CD14-positive monocyte (primary cell): ENCODE data around the gene PHLDA3. TPM values are rescaled to one million over a fixed set of nuclear protein-coding genes. Genes with fewer than 3 reads are reported as not detected.

ENCODE experiments used
- DNase-seq, 3 donors: peaks; one replicate each; pipeline ENCODE4 v3.0.0-alpha.2; 2011 to 2022
- H2AFZ ChIP-seq: 2 replicates; pipeline ENCODE4 v1.6.0; 2012; ENCODE audit warnings: mild to moderate bottlenecking, low read depth, low read length, inconsistent platforms; ENCODE audit not compliant: insufficient read depth, poor library complexity, severe bottlenecking
- H3K27ac ChIP-seq, 2 donors: 1 replicate in 1 of 2; 2 replicates in 1 of 2; pipeline ENCODE4 v1.5.1; 2012 to 2013; ENCODE audit warnings: low read length in 2 of 2, control low read depth in 1 of 2, inconsistent platforms in 1 of 2, low read depth in 1 of 2, mild to moderate bottlenecking in 1 of 2
- H3K27me3 ChIP-seq, 2 donors: one replicate each; pipeline versions ENCODE4 v1.6.0 to v1.6.1; 2011 to 2013; ENCODE audit warnings: low read length in 2 of 2; ENCODE audit not compliant: control insufficient read depth in 2 of 2, insufficient read depth in 2 of 2
- H3K36me3 ChIP-seq, 2 donors: replicated peaks in 1 of 2; 1 replicate in 1 of 2; 2 replicates in 1 of 2; pipeline versions ENCODE4 v1.5.1 to v1.6.1; 2012 to 2013; ENCODE audit warnings: low read length in 2 of 2, control low read depth in 1 of 2, inconsistent platforms in 1 of 2, mild to moderate bottlenecking in 1 of 2; ENCODE audit not compliant: insufficient read depth in 2 of 2, control insufficient read depth in 1 of 2
- H3K4me1 ChIP-seq, 2 donors: 1 replicate in 1 of 2; 2 replicates in 1 of 2; pipeline versions ENCODE4 v1.5.1 to v1.6.1; 2012 to 2013; ENCODE audit warnings: low read length in 2 of 2, control low read depth in 1 of 2, inconsistent platforms in 1 of 2, mild to moderate bottlenecking in 1 of 2, moderate library complexity in 1 of 2; ENCODE audit not compliant: insufficient read depth in 2 of 2, control insufficient read depth in 1 of 2
- H3K4me2 ChIP-seq: replicated peaks from 2 replicates; pipeline ENCODE3; 2012; ENCODE audit warnings: low read length, moderate library complexity, mild to moderate bottlenecking; ENCODE audit not compliant: poor library complexity, severe bottlenecking; ENCODE audit errors: extremely low read depth
- H3K4me3 ChIP-seq, 3 experiments: fragments of 200-600 bp in 1 of 3; sonication (generic) in 1 of 3; replicated peaks in 1 of 3; 1 replicate in 2 of 3; 2 replicates in 1 of 3; pipeline ENCODE4 v1.5.1; 2011 to 2013; ENCODE audit warnings: low read length in 3 of 3, mild to moderate bottlenecking in 3 of 3, control low read depth in 2 of 3, low read depth in 2 of 3, inconsistent platforms in 1 of 3, moderate library complexity in 1 of 3
- H3K79me2 ChIP-seq: 2 replicates; pipeline ENCODE4 v1.6.0; 2012; ENCODE audit warnings: mild to moderate bottlenecking, control low read depth, inconsistent platforms, low read length, moderate library complexity; ENCODE audit not compliant: insufficient read depth
- H3K9ac ChIP-seq: 2 replicates; pipeline ENCODE4 v1.6.0; 2017; ENCODE audit warnings: low read length, mild to moderate bottlenecking; ENCODE audit not compliant: insufficient read depth, poor library complexity, severe bottlenecking
- H3K9me3 ChIP-seq, 2 donors: replicated peaks in 1 of 2; 1 replicate in 1 of 2; 2 replicates in 1 of 2; pipeline versions ENCODE4 v1.5.1 to v1.6.1; 2012 to 2013; ENCODE audit warnings: low read length in 2 of 2, control low read depth in 1 of 2; ENCODE audit not compliant: control insufficient read depth in 1 of 2, insufficient read depth in 1 of 2
- H4K20me1 ChIP-seq: 2 replicates; pipeline ENCODE4 v1.6.0; 2012; ENCODE audit warnings: mild to moderate bottlenecking, low read length, control low read depth, moderate library complexity; ENCODE audit not compliant: insufficient read depth
- H3K27ac Mint-ChIP-seq, 7 donors: one replicate each; pipeline ENCODE4 v1.8.0; 2020; ENCODE audit warnings: mild to moderate bottlenecking in 7 of 7, mixed read lengths in 7 of 7, moderate library complexity in 6 of 7, inconsistent platforms in 2 of 7
- H3K27me3 Mint-ChIP-seq, 3 donors: one replicate each; pipeline ENCODE4 v1.8.0; 2021 to 2022; ENCODE audit warnings: low read depth in 3 of 3, mild to moderate bottlenecking in 3 of 3, mixed read lengths in 3 of 3, moderate library complexity in 3 of 3, inconsistent platforms in 1 of 3
- H3K36me3 Mint-ChIP-seq, 2 donors: one replicate each; pipeline ENCODE4 v1.8.0; 2020; ENCODE audit warnings: mixed read lengths in 2 of 2, inconsistent platforms in 1 of 2, mild to moderate bottlenecking in 1 of 2
- H3K4me1 Mint-ChIP-seq: one replicate; pipeline ENCODE4 v1.8.0; 2020; ENCODE audit warnings: mild to moderate bottlenecking, mixed read lengths
- H3K4me3 Mint-ChIP-seq, 2 donors: one replicate each; pipeline ENCODE4 v1.8.0; 2020; ENCODE audit warnings: mild to moderate bottlenecking in 2 of 2, mixed read lengths in 2 of 2, moderate library complexity in 1 of 2
- H3K9me3 Mint-ChIP-seq, 7 donors: one replicate each; pipeline ENCODE4 v1.8.0; 2020 to 2022; ENCODE audit warnings: mixed read lengths in 7 of 7, mild to moderate bottlenecking in 6 of 7, moderate library complexity in 6 of 7, inconsistent platforms in 2 of 7
- WGBS: methylation state at CpG from one replicate; pipeline ENCODE4 v1.1.5; 2013; ENCODE audit warnings: missing lambda C conversion rate; ENCODE audit not compliant: insufficient coverage; 5-methylcytosine and 5-hydroxymethylcytosine counted together
- intact Hi-C, 2 donors: fragments of 100-400 bp; cut with micrococcal nuclease; formaldehyde crosslinking; loops; one replicate each; pipeline versions ENCODE4 v1.15.0 to v1.15.1; 2023
- polyA plus RNA-seq, 3 donors: library from polyadenylated mRNA; depleted of rRNA in 1 of 3; unstranded in 2 of 3; stranded (reverse) in 1 of 3; fragments of 300-500 nt in 2 of 3; fragments of >200 nt in 1 of 3; fragmentation: Illumina TruSeq in 2 of 3; gene quantifications; 1 replicate in 2 of 3; 2 replicates in 1 of 3; pipeline ENCODE4 v1.2.3, GENCODE V29; 2012 to 2021
- TF ChIP-seq, protein P1 (sequence below): fragments of 200-600 bp; IDR thresholded peaks from one replicate; pipeline ENCODE4 v1.8.0; 2022; ENCODE audit warnings: antibody characterized with exemption, mild to moderate bottlenecking

PHLDA3 gene
- polyA plus RNA-seq, 3 donors, result 0.08 TPM; not detected in 2

DNA sequence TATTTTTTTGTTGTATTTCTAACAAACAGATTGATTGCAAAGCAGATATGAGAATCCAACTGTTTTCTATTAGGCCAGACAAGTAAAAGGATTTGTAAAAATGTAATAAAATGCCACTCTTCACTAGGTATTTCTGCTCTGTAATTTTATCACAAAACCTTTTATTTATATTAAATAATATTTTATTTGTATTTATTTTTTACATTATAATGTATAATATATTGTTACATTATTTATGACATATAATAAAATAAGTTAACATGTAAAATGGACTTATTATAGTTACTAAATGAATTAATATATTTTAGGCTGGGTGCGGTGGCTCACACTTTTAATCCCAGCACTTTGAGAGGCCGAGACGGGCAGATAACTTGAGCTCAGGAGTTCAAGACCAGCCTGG is 34.7 kb downstream of the PHLDA3 start:
- DNase-seq, result no peak
- no peak overlapping the region for H2AFZ ChIP-seq
- intact Hi-C loops, result loop anchor here in 1 of 2 donors (10.0 kb wide), 1 partner anchor 61 kb away; no protein-coding TSS in a partner anchor
- H3K4me1 Mint-ChIP-seq, result peaks cover 4% of the 10 kb centered on the region
- no peaks in the 10 kb centered on the region for H3K9me3 ChIP-seq
- no peak overlapping the region for H3K27ac ChIP-seq
- H3K36me3 Mint-ChIP-seq, result no peaks in the 10 kb centered on the region
- H3K4me3 ChIP-seq, result no peak overlapping the region
- H3K4me1 ChIP-seq, result peaks cover 3% of the 10 kb centered on the region in 2 donors
- H3K27ac Mint-ChIP-seq, result no peak overlapping the region
- TF ChIP-seq, protein P1, sequence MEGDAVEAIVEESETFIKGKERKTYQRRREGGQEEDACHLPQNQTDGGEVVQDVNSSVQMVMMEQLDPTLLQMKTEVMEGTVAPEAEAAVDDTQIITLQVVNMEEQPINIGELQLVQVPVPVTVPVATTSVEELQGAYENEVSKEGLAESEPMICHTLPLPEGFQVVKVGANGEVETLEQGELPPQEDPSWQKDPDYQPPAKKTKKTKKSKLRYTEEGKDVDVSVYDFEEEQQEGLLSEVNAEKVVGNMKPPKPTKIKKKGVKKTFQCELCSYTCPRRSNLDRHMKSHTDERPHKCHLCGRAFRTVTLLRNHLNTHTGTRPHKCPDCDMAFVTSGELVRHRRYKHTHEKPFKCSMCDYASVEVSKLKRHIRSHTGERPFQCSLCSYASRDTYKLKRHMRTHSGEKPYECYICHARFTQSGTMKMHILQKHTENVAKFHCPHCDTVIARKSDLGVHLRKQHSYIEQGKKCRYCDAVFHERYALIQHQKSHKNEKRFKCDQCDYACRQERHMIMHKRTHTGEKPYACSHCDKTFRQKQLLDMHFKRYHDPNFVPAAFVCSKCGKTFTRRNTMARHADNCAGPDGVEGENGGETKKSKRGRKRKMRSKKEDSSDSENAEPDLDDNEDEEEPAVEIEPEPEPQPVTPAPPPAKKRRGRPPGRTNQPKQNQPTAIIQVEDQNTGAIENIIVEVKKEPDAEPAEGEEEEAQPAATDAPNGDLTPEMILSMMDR, result no peak
- no peak overlapping the region for H3K9ac ChIP-seq
- H3K27me3 ChIP-seq, result no peaks in the 10 kb centered on the region
- no peak overlapping the region for H3K4me3 Mint-ChIP-seq
- H3K79me2 ChIP-seq, result no peaks in the 10 kb centered on the region
- H3K4me2 ChIP-seq, result no peak overlapping the region
- H3K27me3 Mint-ChIP-seq, result peaks cover 7 to 18% (median 14%) of the 10 kb centered on the region in 3 donors
- WGBS, result 100% methylated on average over 2 of the region's 3 CpGs
- H3K9me3 Mint-ChIP-seq, result no peaks in the 10 kb centered on the region
- no peaks in the 10 kb centered on the region for H4K20me1 ChIP-seq
- no peaks in the 10 kb centered on the region for H3K36me3 ChIP-seq

GRCh38 chr1:201433609-201434008 is 35.4 kb downstream of the PHLDA3 start:
- no peak overlapping the region for H3K27ac ChIP-seq
- H3K36me3 Mint-ChIP-seq, result no peaks in the 10 kb centered on the region
- no peaks in the 10 kb centered on the region for H4K20me1 ChIP-seq
- H3K27me3 ChIP-seq, result no peaks in the 10 kb centered on the region
- peak overlapping the region in 1 of 7 donors; percentile 12 for H3K27ac Mint-ChIP-seq
- no peak for DNase-seq
- intact Hi-C loops, result loop anchor here in 1 of 2 donors (10.0 kb wide), 1 partner anchor 61 kb away; no protein-coding TSS in a partner anchor
- H3K4me1 ChIP-seq, result peaks cover 3% of the 10 kb centered on the region in 2 donors
- WGBS, result 91% methylated on average over 4 of the region's 6 CpGs
- no peaks in the 10 kb centered on the region for H3K9me3 Mint-ChIP-seq
- H3K4me2 ChIP-seq, result no peak overlapping the region
- H3K4me3 ChIP-seq, result no peak overlapping the region
- no peaks in the 10 kb centered on the region for H3K79me2 ChIP-seq
- H2AFZ ChIP-seq, result no peak overlapping the region
- peaks cover 7% of the 10 kb centered on the region for H3K4me1 Mint-ChIP-seq
- H3K9ac ChIP-seq, result no peak overlapping the region
- TF ChIP-seq, protein P1, result no peak
- no peaks in the 10 kb centered on the region for H3K9me3 ChIP-seq
- no peaks in the 10 kb centered on the region for H3K36me3 ChIP-seq
- H3K27me3 Mint-ChIP-seq, result peaks cover 7 to 16% (median 13%) of the 10 kb centered on the region in 3 donors
- H3K4me3 Mint-ChIP-seq, result no peak overlapping the region
